Tibial nerve (tissue), 3 donors: ENCODE measurements around the gene PAX8.

Experiments
- POLR2A ChIP-seq, 2 donors: fragments of 450-650 bp; IDR thresholded peaks; one replicate each; pipeline ENCODE4 v1.6.1; 2017; ENCODE audit warnings: antibody characterized with exemption in 2 of 2, mild to moderate bottlenecking in 2 of 2, moderate library complexity in 2 of 2
- TF ChIP-seq, protein P1 (sequence below), 5 experiments: fragments of 200-600 bp in 3 of 5; fragments of 450-650 bp in 2 of 5; sonication (generic) in 3 of 5; IDR thresholded peaks; one replicate each; pipeline ENCODE4 v1.5.1; 2016 to 2019; ENCODE audit warnings: antibody characterized with exemption in 5 of 5, mild to moderate bottlenecking in 3 of 5, moderate library complexity in 2 of 5

DNA sequence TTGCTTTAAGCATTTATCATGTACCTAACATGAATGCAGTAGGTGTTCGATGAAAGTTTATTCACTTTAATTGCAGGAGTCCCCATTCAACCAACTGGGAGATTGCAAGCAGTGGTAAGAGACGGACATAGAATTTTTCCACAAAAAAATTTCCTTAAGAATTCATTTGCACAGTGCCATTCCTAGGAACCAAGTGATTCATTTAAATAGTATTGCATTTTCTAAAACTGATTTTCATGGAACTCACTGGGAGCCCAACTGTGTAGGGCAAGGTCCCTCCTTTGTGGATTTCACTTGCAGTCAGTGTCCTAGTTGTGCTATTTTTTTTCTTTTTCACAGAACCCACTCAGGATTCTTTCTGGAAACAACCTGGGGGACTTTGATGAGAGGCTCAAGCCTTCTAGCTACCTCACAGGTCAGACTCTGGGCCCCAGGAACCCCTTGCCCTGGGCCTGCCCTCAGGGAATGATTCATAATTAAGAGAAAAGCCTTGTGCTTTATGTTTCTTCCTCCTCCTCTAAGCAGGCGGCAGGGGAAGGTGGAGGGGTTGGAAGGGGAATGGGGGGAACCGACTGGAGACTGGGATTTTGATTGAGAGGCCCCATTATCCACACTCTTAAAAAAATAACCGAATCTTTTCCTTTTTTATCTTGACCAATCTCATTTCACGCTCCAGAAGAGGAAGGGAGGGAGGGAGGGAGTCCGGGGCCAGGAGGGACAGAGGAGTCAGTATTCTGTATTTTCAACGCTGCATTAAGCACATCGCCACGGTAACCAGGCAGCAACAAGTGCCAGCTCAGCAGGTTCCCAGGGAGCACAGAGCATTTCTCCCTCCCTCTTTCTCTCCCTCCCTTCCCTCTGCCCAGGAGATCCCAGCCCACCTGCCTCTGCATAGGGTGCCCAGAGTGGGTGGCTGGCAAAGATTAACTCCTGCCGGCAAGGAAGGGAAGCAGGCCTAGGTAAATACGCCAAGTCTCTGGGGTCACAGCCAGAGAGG lies 53.2 kb downstream of the PAX8 start:
- TF ChIP-seq, protein P1, sequence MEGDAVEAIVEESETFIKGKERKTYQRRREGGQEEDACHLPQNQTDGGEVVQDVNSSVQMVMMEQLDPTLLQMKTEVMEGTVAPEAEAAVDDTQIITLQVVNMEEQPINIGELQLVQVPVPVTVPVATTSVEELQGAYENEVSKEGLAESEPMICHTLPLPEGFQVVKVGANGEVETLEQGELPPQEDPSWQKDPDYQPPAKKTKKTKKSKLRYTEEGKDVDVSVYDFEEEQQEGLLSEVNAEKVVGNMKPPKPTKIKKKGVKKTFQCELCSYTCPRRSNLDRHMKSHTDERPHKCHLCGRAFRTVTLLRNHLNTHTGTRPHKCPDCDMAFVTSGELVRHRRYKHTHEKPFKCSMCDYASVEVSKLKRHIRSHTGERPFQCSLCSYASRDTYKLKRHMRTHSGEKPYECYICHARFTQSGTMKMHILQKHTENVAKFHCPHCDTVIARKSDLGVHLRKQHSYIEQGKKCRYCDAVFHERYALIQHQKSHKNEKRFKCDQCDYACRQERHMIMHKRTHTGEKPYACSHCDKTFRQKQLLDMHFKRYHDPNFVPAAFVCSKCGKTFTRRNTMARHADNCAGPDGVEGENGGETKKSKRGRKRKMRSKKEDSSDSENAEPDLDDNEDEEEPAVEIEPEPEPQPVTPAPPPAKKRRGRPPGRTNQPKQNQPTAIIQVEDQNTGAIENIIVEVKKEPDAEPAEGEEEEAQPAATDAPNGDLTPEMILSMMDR (IDR thresholded peaks at IDR 0.05) = no peak
- no peak for TF ChIP-seq POLR2A (IDR thresholded peaks at IDR 0.05)
